Muscle layer of colon (tissue), 2 donors: ENCODE results near the gene SSBP4.

Source experiments
- H3K27ac ChIP-seq: one replicate; pipeline ENCODE4 v1.7.0; 2013; ENCODE audit warnings: low read depth, mild to moderate bottlenecking, low read length, moderate library complexity
- H3K27me3 ChIP-seq, 2 donors: one replicate each; pipeline ENCODE4 v1.7.0; 2013; ENCODE audit warnings: low read length in 2 of 2, mild to moderate bottlenecking in 2 of 2; ENCODE audit not compliant: insufficient read depth in 2 of 2, control insufficient read depth in 1 of 2
- H3K36me3 ChIP-seq: one replicate; pipeline ENCODE4 v1.7.0; 2013; ENCODE audit warnings: mild to moderate bottlenecking, low read length; ENCODE audit not compliant: insufficient read depth
- H3K4me1 ChIP-seq: one replicate; pipeline ENCODE4 v1.7.0; 2013; ENCODE audit warnings: mild to moderate bottlenecking, low read length; ENCODE audit not compliant: insufficient read depth
- H3K4me3 ChIP-seq, 2 donors: one replicate each; pipeline ENCODE4 v1.7.0; 2013; ENCODE audit warnings: low read length in 2 of 2, low read depth in 1 of 2, mild to moderate bottlenecking in 1 of 2, moderate library complexity in 1 of 2
- H3K9ac ChIP-seq: one replicate; pipeline ENCODE4 v1.7.0; 2013; ENCODE audit warnings: low read length
- H3K9me3 ChIP-seq: one replicate; pipeline ENCODE4 v1.7.0; 2013; ENCODE audit warnings: mild to moderate bottlenecking, low read length
- donor health status: abdominal sarcoma.
- donor health status: Adenocarcinoma of cecum.

SSBP4 gene

DNA sequence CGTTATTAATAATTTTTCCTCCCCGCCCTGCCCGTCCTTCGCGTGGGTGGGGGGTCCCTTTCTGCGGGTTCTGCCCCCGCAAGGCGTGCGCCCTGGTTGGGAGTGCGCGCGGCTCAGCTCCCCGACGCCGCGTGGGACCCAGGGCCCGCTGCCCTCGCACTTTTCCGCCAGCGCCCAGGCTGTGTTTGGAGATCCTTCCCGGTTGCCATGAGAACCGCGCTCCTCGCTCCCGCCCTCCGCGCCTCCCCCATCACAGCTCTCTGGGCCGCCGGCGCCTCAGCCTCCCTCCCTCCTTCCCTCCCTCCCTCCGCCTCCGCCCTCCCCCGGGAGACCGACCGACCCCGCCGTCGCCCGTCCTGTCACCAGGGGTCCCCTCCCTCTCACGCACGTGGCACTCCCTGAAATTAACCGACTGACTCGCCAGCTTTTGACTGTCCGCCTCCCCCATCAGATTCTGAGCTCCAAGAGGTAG, 2.4 kb upstream of the SSBP4 start:
- Histone ChIP-seq H3K4me3 (peak overlapping the region; percentile 21 to 72), H3K27ac (peak overlapping the region; percentile 91), H3K4me1 (peaks cover 45% of the 10 kb centered on the region), H3K36me3 (no peaks in the 10 kb centered on the region), H3K9me3 (no peaks in the 10 kb centered on the region), H3K27me3 (peaks cover 0 to 13% of the 10 kb centered on the region in 2 donors), H3K9ac (peak overlapping the region; percentile 49)

DNA sequence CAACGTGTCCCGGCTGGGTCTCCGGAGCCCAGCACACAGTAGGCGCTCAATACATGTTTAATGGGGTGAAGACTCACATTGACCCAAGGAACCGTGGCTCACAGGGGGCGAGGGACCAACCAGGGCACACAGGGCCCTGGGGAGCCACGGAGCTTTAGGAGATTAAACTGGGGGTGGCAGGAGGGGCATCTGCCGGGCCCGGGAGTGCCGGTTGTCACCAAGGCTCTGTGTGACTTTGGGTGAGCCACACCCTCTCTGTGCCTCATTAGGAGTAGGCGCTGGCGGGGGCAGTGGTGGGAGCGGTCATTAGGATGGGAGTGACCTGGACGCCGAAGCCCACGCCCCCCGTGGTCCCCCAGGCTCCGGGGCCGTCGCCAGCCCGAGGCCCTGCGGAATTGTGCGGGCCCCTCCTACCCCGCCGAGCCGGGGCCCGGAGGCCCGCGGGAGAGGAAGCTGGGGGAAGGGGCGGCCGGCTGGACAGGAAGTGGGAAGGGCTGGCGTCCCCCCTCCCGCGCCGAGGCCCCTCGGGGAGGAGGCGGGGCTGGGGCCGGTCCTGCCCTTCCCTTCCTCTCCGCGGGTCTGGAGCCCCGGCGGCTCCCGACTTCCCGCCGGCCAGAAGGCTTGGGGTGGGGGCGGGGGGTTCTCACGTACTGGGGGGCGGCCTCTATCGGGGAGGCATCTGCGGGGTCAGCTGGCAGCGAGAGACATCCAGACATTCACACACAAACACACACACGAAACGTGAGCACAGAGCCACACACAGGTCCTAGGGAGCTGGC, 1.8 kb upstream of the SSBP4 start:
- Histone ChIP-seq H3K36me3 (no peaks in the 10 kb centered on the region), H3K9me3 (no peaks in the 10 kb centered on the region), H3K9ac (peak overlapping the region; percentile 49), H3K27me3 (peaks cover 0 to 13% of the 10 kb centered on the region in 2 donors), H3K27ac (peak overlapping the region; percentile 91), H3K4me1 (peaks cover 45% of the 10 kb centered on the region), H3K4me3 (peak overlapping the region; percentile 38 to 72)

DNA sequence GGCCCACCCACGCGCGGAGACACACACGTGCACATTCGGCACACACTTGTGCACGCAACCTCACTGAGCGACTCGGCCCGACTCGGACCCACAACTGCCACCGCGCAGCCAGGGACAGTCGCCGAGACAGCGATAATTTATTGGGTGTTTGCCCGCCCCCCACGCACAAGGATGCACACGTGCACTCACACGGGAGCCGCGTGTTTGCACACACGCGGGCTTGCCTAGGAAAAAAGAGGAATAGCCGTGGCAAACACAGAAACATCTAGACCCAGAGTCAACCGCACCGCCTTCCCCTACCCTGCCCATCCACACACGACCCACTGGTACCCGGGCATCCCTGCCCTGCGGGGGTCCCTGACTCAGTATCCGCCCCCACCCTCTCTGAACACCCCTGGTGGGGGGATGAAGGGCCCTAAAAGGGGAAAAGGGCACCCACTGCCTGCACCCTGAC, 1.1 kb upstream of the SSBP4 start:
- Histone ChIP-seq H3K36me3 (no peaks in the 10 kb centered on the region), H3K4me1 (peaks cover 45% of the 10 kb centered on the region), H3K27me3 (peaks cover 0 to 13% of the 10 kb centered on the region in 2 donors), H3K9ac (peak overlapping the region; percentile 27), H3K9me3 (no peaks in the 10 kb centered on the region), H3K4me3 (peak overlapping the region in 1 of 2 donors; percentile 59), H3K27ac (peak overlapping the region; percentile 91)

DNA sequence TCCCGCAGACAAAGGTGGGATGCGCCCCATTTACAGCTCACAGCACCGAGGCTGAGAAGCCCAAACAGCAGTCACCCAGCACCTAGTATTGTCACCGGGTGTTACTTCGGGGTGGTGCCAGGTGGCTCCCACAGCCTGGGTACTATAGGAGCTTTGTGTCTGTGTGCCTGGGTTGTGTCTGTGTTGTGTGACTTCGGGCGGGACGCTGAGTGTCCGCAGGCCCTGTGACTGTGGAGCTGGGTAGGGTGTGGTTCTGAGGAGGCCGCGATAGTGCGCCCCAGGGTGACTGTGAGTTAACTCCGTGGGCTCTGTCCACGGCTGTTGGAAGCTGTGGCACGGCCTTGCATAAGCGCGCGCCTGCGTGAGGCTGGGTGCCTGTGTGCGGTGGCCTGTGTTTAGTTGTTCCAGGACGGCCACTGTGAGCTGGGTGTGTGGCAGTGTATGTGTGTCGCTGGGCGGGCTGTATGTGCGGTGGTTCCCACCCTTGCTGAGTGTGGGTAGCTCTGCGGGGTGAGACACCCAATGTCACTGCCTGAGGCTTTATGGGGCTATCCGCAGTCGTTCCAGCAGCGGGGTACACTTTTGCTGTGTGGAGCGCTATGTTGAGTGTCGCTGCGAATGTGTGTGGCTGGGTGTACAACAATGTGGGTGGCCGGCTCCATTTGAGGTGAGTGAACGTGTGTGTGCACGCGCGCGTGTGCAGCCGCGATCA, 559 bp upstream of the SSBP4 start:
- Histone ChIP-seq H3K4me1 (peaks cover 45% of the 10 kb centered on the region), H3K27ac (peak overlapping the region; percentile 91), H3K4me3 (peak overlapping the region; percentile 29 to 59), H3K9ac (peak overlapping the region; percentile 27), H3K9me3 (no peaks in the 10 kb centered on the region), H3K27me3 (peaks cover 0 to 13% of the 10 kb centered on the region in 2 donors), H3K36me3 (no peaks in the 10 kb centered on the region)

DNA sequence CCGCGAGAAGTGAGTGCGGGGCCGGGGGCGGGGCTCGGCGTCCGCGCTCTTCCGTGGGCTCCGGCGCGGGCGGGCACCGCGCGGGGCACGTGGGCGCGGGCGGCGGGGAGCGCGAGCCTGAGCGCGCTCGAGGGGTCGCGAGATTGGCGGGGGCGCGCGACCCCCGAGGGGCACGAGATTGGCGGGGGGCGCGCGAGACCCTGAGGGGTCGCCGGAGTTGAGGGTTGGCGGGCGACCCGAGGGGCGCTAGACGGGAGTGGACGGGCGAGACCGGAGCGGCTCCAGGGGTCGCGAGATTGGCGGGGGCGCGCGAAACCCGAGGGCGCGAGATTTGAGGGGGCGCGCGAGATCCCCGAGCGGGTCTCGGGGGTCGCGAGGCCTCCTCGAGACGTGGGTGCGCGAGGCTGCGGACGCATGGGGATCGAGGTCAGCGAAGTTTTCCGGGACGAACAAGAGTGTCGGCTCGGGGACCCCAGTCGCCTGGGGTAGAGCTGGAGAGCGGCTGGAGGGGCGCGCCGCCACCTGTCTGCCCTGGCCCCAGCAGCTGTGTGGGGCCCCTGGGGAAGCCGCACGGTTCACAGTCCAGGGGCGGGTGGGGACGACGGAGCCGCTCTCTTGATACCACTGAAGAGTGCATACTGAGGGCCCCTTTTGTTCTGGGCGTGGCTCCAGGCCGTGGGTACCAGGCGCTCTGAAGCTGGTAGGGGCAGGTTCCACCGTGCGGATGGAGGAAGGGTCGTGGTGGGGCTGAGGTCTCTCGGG, 682 bp downstream of the SSBP4 start:
- peaks cover 0 to 13% of the 10 kb centered on the region in 2 donors for H3K27me3 ChIP-seq
- H3K4me1 ChIP-seq = peaks cover 37% of the 10 kb centered on the region
- peak overlapping the region; percentile 78 for H3K27ac ChIP-seq
- H3K36me3 ChIP-seq = no peaks in the 10 kb centered on the region
- no peaks in the 10 kb centered on the region for H3K9me3 ChIP-seq
- no peak overlapping the region for H3K9ac ChIP-seq
- peak overlapping the region; percentile 52 to 74 for H3K4me3 ChIP-seq

DNA sequence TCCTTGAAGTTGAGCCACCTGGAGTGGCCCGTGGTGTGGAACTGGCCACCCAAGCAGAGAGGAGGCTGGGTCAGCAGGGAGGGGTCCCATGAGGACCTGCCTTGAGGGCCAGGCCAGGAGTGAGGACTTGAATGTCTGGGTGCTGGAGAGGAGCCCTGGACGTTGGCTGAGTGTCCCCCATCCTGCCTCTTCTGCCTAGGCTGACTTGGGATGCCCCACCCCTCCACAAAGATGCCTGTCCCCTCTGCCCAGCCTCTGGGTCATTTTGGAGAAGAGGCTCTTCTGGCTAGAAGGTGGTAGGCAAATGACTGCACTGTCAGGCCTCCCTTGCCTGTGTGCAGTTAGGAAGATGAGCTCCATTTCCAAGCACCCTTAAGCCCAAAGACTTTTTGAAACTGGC, 1.7 kb downstream of the SSBP4 start:
- no peak overlapping the region for H3K27ac ChIP-seq

DNA sequence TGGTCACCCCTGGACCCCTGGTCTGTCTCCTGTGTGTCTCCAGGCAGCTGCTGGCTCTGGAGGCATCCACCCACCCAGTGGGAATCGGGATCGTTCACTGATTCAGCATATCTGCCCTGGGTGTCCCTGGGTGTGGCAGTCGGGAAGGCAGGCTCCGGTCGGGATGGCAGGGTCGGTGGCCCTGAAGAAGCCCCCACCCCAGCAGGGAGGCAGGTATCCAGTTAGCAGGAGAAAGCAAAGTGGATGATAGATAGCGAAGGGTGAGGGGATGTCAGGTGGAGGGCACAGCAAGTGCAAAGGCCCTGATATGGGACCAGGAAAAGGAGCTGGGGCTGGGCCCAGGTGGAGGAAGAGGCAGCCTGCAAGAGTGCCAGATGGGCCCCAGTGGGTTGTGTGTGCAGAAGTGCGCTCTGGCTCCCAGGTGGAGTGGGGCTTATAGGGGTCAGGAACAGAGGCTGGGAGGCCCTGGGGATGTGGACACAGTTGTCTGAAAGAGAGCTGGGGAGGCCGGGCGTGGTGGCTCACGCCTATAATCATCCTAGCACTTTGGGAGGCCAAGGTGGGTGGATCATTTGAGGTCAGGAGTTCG, 2.3 kb downstream of the SSBP4 start:
- Histone ChIP-seq H3K4me3 (no peak overlapping the region), H3K9ac (no peak overlapping the region), H3K27ac (no peak overlapping the region), H3K36me3 (no peaks in the 10 kb centered on the region), H3K27me3 (peaks cover 0 to 7% of the 10 kb centered on the region in 2 donors), H3K9me3 (no peaks in the 10 kb centered on the region), H3K4me1 (peaks cover 33% of the 10 kb centered on the region)

More for the DNA sequence above, 1.7 kb downstream of the SSBP4 start:
- Histone ChIP-seq H3K36me3 (no peaks in the 10 kb centered on the region), H3K9me3 (no peaks in the 10 kb centered on the region), H3K9ac (no peak overlapping the region), H3K4me1 (peaks cover 33% of the 10 kb centered on the region), H3K4me3 (no peak overlapping the region), H3K27me3 (peaks cover 0 to 12% of the 10 kb centered on the region in 2 donors)

DNA sequence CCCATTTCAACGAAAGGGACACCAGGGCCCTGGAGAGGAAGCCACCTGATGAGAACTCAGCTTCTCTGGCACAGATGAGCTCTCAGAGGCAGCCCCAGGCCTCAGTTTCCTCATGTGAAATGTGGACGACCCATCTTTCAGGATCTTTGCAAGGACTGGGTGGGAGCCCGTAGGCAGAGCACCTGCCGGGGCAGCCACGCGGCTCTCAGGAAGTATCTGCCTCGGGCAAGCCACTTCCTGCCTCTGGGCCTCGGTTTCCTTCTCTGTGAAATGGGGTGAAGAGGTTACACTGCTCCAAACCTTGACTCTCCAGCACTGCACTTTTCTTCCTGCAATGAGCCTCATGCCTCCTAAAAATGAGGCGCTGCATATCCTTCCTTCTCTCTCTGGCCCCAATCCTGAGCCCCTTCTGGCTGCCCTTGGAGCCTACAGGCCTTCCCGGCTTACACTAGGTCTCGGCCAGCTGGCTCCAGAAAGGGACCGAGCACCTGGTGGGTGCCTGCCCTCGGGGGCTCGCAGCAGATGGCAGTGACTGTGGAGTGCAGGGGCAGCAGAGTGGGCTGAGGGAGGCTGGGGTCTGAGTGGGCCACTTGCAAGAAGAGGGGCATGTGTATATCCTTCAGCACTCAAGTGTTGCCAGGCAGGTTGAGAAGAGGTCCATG, 3.5 kb downstream of the SSBP4 start:
- H3K27ac ChIP-seq = no peak overlapping the region
- H3K4me3 ChIP-seq = no peak overlapping the region
- H3K27me3 ChIP-seq = peaks cover 0 to under 1% of the 10 kb centered on the region in 2 donors
- no peak overlapping the region for H3K9ac ChIP-seq
- H3K36me3 ChIP-seq = no peaks in the 10 kb centered on the region
- no peaks in the 10 kb centered on the region for H3K9me3 ChIP-seq
- H3K4me1 ChIP-seq = peaks cover 36% of the 10 kb centered on the region

DNA sequence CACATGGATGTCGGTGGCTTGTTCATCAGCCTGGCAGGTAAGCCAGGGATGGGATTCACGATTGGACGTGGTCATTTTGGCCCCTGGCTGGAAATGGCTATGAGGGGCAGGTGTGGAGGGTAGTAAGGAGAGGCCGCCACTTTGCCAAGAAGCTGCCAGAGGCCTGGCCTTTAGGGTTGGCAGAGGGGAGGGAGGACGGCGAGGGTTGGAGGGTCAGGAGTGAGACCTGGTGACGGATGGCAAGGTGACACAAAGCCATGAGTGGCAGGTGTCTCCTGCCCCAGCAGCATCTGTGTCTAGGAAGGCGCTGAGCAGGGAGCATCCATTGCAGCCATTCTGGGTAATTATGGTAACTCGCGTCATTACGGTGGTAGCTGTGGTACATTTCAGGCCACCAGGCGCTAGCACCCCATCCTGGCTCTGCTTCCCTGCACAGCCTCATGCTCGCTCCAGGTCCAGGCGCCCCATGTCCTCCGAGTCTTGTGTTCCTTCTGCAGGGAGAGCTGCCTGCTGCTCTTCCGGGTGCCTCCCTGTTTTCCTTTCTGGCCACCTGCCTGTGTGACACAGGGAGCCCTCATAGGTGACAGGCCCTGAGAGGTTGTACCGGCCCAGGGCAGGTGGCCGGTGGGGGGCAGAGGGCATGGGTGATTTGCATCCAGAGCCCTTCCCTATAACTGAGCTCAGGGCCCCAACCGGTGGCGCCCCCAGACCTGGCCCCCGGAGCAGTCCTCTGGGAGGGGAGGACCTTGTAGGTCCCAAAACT, 4.2 kb downstream of the SSBP4 start:
- H3K4me3 ChIP-seq = no peak overlapping the region
- H3K27ac ChIP-seq = no peak overlapping the region
- H3K4me1 ChIP-seq = peaks cover 29% of the 10 kb centered on the region
- no peaks in the 10 kb centered on the region for H3K9me3 ChIP-seq
- H3K36me3 ChIP-seq = no peaks in the 10 kb centered on the region
- H3K27me3 ChIP-seq = no peaks in the 10 kb centered on the region
- no peak overlapping the region for H3K9ac ChIP-seq
